KMS-11 (cell line): ENCODE measurements around the gene OR10D3.

ENCODE experiments used
- H2AFZ ChIP-seq: fragments of 200-600 bp; sonication (generic); 2 replicates; pipeline ENCODE4 v1.6.1; 2016; ENCODE audit warnings: antibody characterized with exemption, mixed run types, low read depth
- H3K27ac ChIP-seq: fragments of 200-600 bp; sonication (generic); 2 replicates; pipeline ENCODE4 v1.6.1; 2016; ENCODE audit warnings: mild to moderate bottlenecking, mixed run types
- H3K27me3 ChIP-seq: fragments of 200-600 bp; sonication (generic); 2 replicates; pipeline ENCODE4 v1.6.1; 2017; ENCODE audit warnings: mild to moderate bottlenecking, low read depth, mixed run types, moderate library complexity; ENCODE audit not compliant: insufficient read depth
- H3K36me3 ChIP-seq: fragments of 200-600 bp; sonication (generic); 2 replicates; pipeline ENCODE4 v1.6.1; 2017; ENCODE audit warnings: mild to moderate bottlenecking, mixed run types; ENCODE audit not compliant: insufficient read depth
- H3K4me1 ChIP-seq: fragments of 200-600 bp; sonication (generic); 2 replicates; pipeline ENCODE4 v1.6.1; 2016; ENCODE audit warnings: mild to moderate bottlenecking, low read depth, mixed run types; ENCODE audit not compliant: poor library complexity, severe bottlenecking
- H3K4me2 ChIP-seq: fragments of 200-600 bp; sonication (generic); 2 replicates; pipeline ENCODE4 v1.7.0; 2016; ENCODE audit warnings: mild to moderate bottlenecking, mixed run types
- H3K4me3 ChIP-seq: fragments of 200-600 bp; sonication (generic); IDR thresholded peaks from 2 replicates; pipeline ENCODE4 v1.6.1; 2017; ENCODE audit warnings: low read depth, low read length, mixed read lengths; ENCODE audit not compliant: insufficient read depth
- H3K79me2 ChIP-seq: fragments of 200-600 bp; sonication (generic); 2 replicates; pipeline ENCODE4 v1.6.1; 2016; ENCODE audit warnings: low read depth, mixed run types; ENCODE audit not compliant: insufficient read depth
- H3K9ac ChIP-seq: fragments of 200-600 bp; sonication (generic); 2 replicates; pipeline ENCODE4 v1.6.1; 2016; ENCODE audit warnings: mild to moderate bottlenecking, mixed run types
- H4K20me1 ChIP-seq: fragments of 200-600 bp; sonication (generic); 2 replicates; pipeline ENCODE4 v1.6.1; 2016; ENCODE audit warnings: mild to moderate bottlenecking, mixed run types; ENCODE audit not compliant: insufficient read depth
- TF ChIP-seq, protein P1 (sequence below): fragments of 200-600 bp; sonication (generic); conservative IDR thresholded peaks from 2 replicates; pipeline ENCODE4 v1.6.1; 2017; ENCODE audit warnings: low read depth, mild to moderate bottlenecking, antibody characterized with exemption, low read length, moderate library complexity, mixed read lengths

The OR10D3 gene

DNA sequence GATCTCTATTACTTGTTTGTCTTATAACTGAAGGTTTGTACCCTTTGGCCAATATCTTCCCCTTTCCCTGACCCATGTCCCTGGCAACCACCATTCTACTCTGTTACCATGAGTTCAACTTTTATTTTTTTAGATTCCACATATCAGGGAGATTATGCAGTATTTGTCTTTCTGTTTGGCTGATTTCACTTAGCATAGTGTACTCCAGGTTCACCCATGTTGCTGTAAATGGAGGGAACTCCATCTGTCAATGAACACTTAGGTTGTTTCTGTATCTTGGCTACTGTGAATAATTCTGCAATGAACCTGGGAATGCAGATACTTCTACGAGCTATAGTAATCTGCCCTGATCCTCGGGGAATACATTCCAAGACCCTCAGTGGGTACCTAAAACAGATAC is 14.9 kb downstream of the OR10D3 start:
- TF ChIP-seq, protein P1, sequence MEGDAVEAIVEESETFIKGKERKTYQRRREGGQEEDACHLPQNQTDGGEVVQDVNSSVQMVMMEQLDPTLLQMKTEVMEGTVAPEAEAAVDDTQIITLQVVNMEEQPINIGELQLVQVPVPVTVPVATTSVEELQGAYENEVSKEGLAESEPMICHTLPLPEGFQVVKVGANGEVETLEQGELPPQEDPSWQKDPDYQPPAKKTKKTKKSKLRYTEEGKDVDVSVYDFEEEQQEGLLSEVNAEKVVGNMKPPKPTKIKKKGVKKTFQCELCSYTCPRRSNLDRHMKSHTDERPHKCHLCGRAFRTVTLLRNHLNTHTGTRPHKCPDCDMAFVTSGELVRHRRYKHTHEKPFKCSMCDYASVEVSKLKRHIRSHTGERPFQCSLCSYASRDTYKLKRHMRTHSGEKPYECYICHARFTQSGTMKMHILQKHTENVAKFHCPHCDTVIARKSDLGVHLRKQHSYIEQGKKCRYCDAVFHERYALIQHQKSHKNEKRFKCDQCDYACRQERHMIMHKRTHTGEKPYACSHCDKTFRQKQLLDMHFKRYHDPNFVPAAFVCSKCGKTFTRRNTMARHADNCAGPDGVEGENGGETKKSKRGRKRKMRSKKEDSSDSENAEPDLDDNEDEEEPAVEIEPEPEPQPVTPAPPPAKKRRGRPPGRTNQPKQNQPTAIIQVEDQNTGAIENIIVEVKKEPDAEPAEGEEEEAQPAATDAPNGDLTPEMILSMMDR, result no peak
- Histone ChIP-seq H3K27me3 (no peaks in the 10 kb centered on the region), H3K36me3 (no peaks in the 10 kb centered on the region), H4K20me1 (no peaks in the 10 kb centered on the region), H2AFZ (no peak overlapping the region), H3K9ac (no peak overlapping the region), H3K4me2 (no peak overlapping the region), H3K79me2 (no peaks in the 10 kb centered on the region), H3K4me1 (no peaks in the 10 kb centered on the region), H3K27ac (no peak overlapping the region), H3K4me3 (no peak overlapping the region)

GRCh38 chr11:124198897-124199296 is 15.8 kb downstream of the OR10D3 start:
- Histone ChIP-seq H3K27ac (no peak overlapping the region), H2AFZ (no peak overlapping the region), H3K4me2 (no peak overlapping the region), H3K4me3 (no peak overlapping the region), H4K20me1 (no peaks in the 10 kb centered on the region), H3K9ac (no peak overlapping the region), H3K4me1 (no peaks in the 10 kb centered on the region), H3K27me3 (no peaks in the 10 kb centered on the region), H3K79me2 (no peaks in the 10 kb centered on the region), H3K36me3 (no peaks in the 10 kb centered on the region)
- TF ChIP-seq, protein P1, result no peak

- H3K79me2 ChIP-seq, result no peaks in the 10 kb centered on the region
These were observed 16.6 kb downstream of the OR10D3 start for GRCh38 chr11:124199702-124200101.

GRCh38 chr11:124200671-124201070 is 17.5 kb downstream of the OR10D3 start:
- Histone ChIP-seq H3K36me3 (no peaks in the 10 kb centered on the region), H3K9ac (no peak overlapping the region), H3K4me2 (no peak overlapping the region), H4K20me1 (no peaks in the 10 kb centered on the region), H3K79me2 (no peaks in the 10 kb centered on the region), H3K4me3 (no peak overlapping the region), H3K27me3 (no peaks in the 10 kb centered on the region), H3K4me1 (no peaks in the 10 kb centered on the region), H3K27ac (no peak overlapping the region), H2AFZ (no peak overlapping the region)
- TF ChIP-seq, protein P1, result no peak

More at GRCh38 chr11:124199702-124200101, 16.6 kb downstream of the OR10D3 start:
- TF ChIP-seq, protein P1, result no peak
- Histone ChIP-seq H3K27ac (no peak overlapping the region), H3K4me1 (no peaks in the 10 kb centered on the region), H3K27me3 (no peaks in the 10 kb centered on the region), H2AFZ (no peak overlapping the region), H4K20me1 (no peaks in the 10 kb centered on the region), H3K4me3 (no peak overlapping the region), H3K36me3 (no peaks in the 10 kb centered on the region), H3K4me2 (no peak overlapping the region), H3K9ac (no peak overlapping the region)
